Measurements from ENCODE around the gene WDR46.

DNA sequence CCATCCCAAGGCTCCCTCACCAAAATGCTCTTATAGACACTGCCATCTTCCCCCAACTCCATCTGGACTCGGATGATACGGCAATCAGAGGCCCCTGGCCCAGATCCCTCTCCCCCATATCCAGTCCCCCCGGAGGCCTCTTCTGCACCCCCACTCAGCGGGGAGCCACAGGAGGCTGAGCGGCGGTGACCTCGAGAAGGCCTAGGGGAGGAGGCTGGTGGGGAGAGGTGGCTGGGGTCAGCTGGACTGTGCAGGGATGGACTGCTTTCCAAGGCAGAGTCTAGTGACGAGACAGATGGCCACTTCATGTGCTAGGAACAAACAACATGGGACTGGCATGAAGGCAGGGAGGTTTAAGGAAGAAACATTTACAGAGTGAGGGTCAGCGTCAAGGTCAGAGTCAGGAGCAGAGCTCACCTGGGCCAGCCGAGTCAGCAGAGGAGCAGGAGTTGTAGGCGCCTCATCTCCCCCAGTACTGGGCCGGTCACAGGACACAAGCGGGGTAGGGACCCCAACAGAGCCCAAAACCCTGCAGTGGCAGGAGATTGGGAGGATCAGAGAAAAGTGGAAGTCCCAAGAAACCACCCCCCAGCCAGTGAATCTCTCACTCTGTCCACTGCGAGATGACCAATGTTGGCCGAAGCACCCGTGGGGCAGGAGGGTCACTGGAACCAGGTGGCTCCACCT is 4.1 kb upstream of the WDR46 start:
- no peak for TF ChIP-seq POLR2AphosphoS5 (IDR thresholded peaks at IDR 0.05)
- TF ChIP-seq, protein P1, sequence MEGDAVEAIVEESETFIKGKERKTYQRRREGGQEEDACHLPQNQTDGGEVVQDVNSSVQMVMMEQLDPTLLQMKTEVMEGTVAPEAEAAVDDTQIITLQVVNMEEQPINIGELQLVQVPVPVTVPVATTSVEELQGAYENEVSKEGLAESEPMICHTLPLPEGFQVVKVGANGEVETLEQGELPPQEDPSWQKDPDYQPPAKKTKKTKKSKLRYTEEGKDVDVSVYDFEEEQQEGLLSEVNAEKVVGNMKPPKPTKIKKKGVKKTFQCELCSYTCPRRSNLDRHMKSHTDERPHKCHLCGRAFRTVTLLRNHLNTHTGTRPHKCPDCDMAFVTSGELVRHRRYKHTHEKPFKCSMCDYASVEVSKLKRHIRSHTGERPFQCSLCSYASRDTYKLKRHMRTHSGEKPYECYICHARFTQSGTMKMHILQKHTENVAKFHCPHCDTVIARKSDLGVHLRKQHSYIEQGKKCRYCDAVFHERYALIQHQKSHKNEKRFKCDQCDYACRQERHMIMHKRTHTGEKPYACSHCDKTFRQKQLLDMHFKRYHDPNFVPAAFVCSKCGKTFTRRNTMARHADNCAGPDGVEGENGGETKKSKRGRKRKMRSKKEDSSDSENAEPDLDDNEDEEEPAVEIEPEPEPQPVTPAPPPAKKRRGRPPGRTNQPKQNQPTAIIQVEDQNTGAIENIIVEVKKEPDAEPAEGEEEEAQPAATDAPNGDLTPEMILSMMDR (IDR thresholded peaks at IDR 0.05; ENCODE audit: poor library complexity, severe bottlenecking) = no peak
